H1 (cell line): ENCODE data around the gene RGS17. TPM values are rescaled to one million over a fixed set of nuclear protein-coding genes. Genes with fewer than 3 reads are reported as not detected.

Experiments used
- CTCF ChIA-PET: fragments of 300-600 bp; sonication (Branson Sonifier 250); formaldehyde crosslinking; loops from one replicate; lab custom pipeline; 2021; ENCODE audit not compliant: partially characterized antibody; lab: Charles Lee
- POLR2A ChIA-PET: fragments of 300-600 bp; sonication (Branson Sonifier 250); formaldehyde crosslinking; loops from one replicate; lab custom pipeline; 2021; ENCODE audit warnings: inconsistent platforms; ENCODE audit not compliant: partially characterized antibody; lab: Charles Lee
- DNase-seq, 2 experiments: peaks; one replicate each; pipeline versions ENCODE4 v3.0.0 to v3.0.0-alpha.2; 2010 to 2022; ENCODE audit warnings: low spot score in 2 of 2, low read depth in 1 of 2, mixed read lengths in 1 of 2
- FAIRE-seq: peaks from 2 replicates; lab custom pipeline; 2011; peaks lifted over from hg19 to GRCh38; lab: Jason Lieb, UNC
- H2AFZ ChIP-seq: 2 replicates; pipeline ENCODE4 v1.8.1; 2012; ENCODE audit warnings: low read length, inconsistent platforms
- H2AK5ac ChIP-seq: 2 replicates; pipeline ENCODE4 v1.6.1; 2013; ENCODE audit warnings: low read depth, low read length
- H2BK120ac ChIP-seq: replicated peaks from 2 replicates; pipeline ENCODE3; 2013; ENCODE audit warnings: low read depth, low read length, inconsistent platforms
- H2BK12ac ChIP-seq: 2 replicates; pipeline ENCODE4 v1.6.1; 2013; ENCODE audit warnings: low read depth, low read length
- H2BK15ac ChIP-seq: 2 replicates; pipeline ENCODE4 v1.6.1; 2013; ENCODE audit warnings: low read length
- H2BK20ac ChIP-seq: 2 replicates; pipeline ENCODE4 v1.6.1; 2013; ENCODE audit warnings: low read length
- H2BK5ac ChIP-seq: 2 replicates; pipeline ENCODE4 v1.6.1; 2013; ENCODE audit warnings: low read depth, low read length
- H3K14ac ChIP-seq: 2 replicates; pipeline ENCODE4 v1.6.1; 2013; ENCODE audit warnings: inconsistent platforms; ENCODE audit not compliant: insufficient read length
- H3K18ac ChIP-seq: 2 replicates; pipeline ENCODE4 v1.6.1; 2013; ENCODE audit warnings: low read length; ENCODE audit errors: extremely low read depth
- H3K23ac ChIP-seq: 2 replicates; pipeline ENCODE4 v1.6.1; 2013; ENCODE audit warnings: inconsistent platforms; ENCODE audit not compliant: insufficient read length
- H3K23me2 ChIP-seq: 2 replicates; pipeline ENCODE4 v1.6.1; 2013; ENCODE audit warnings: low read depth, low read length
- H3K27ac ChIP-seq: 2 replicates; pipeline ENCODE4 v1.6.1; 2011; ENCODE audit warnings: low read depth, low read length, inconsistent platforms
- H3K27me3 ChIP-seq, 4 experiments: replicated peaks in 1 of 4; 1 replicate in 1 of 4; 2 replicates in 3 of 4; pipeline versions ENCODE4 v1.6.1 to v1.8.1; 2011 to 2013; ENCODE audit warnings: low read length in 3 of 4, mild to moderate bottlenecking in 3 of 4, inconsistent platforms in 2 of 4, mixed read lengths in 2 of 4, moderate library complexity in 1 of 4; ENCODE audit not compliant: control insufficient read depth in 3 of 4, insufficient read depth in 3 of 4; ENCODE audit errors: extremely low read depth in 1 of 4
- H3K36me3 ChIP-seq, 4 experiments: 2 replicates each; pipeline versions ENCODE4 v1.6.1 to v1.8.1; 2011 to 2013; ENCODE audit warnings: mild to moderate bottlenecking in 4 of 4, low read length in 3 of 4, moderate library complexity in 2 of 4, control low read depth in 1 of 4, inconsistent platforms in 1 of 4; ENCODE audit not compliant: insufficient read depth in 4 of 4, control insufficient read depth in 2 of 4
- H3K4ac ChIP-seq: replicated peaks from 2 replicates; pipeline ENCODE3; 2013; ENCODE audit warnings: low read length, low read depth, mixed read lengths, inconsistent platforms; ENCODE audit not compliant: insufficient read length
- H3K4me1 ChIP-seq, 4 experiments: replicated peaks in 1 of 4; 1 replicate in 1 of 4; 2 replicates in 3 of 4; pipeline versions ENCODE4 v1.6.1 to v1.8.1; 2011 to 2013; ENCODE audit warnings: low read length in 3 of 4, inconsistent platforms in 2 of 4, mixed read lengths in 1 of 4; ENCODE audit not compliant: insufficient read depth in 4 of 4, control insufficient read depth in 3 of 4
- H3K4me2 ChIP-seq, 2 experiments: 2 replicates each; pipeline versions ENCODE4 v1.6.1 to v1.8.1; 2011 to 2013; ENCODE audit warnings: low read depth in 2 of 2, low read length in 2 of 2, control low read depth in 1 of 2, inconsistent platforms in 1 of 2, mild to moderate bottlenecking in 1 of 2; ENCODE audit not compliant: insufficient read depth in 1 of 2
- H3K4me3 ChIP-seq, 4 experiments: fragments of 200-600, 300-600 bp in 1 of 4; sonication (generic), shearing (Covaris generic), sonication (Bioruptor Twin) in 1 of 4; 2 replicates each; pipeline versions ENCODE4 v1.5.1 to v1.8.1; 2011 to 2016; ENCODE audit warnings: low read length in 4 of 4, low read depth in 3 of 4, control low read depth in 2 of 4, inconsistent platforms in 2 of 4, mild to moderate bottlenecking in 2 of 4, mixed read lengths in 1 of 4, moderate library complexity in 1 of 4; ENCODE audit not compliant: insufficient read depth in 2 of 4; ENCODE audit errors: extremely low read depth in 1 of 4
- H3K56ac ChIP-seq: replicated peaks from 2 replicates; pipeline ENCODE3; 2013; ENCODE audit warnings: low read depth, mild to moderate bottlenecking, mixed read lengths, low read length, inconsistent platforms; ENCODE audit not compliant: insufficient read length
- H3K79me1 ChIP-seq: 2 replicates; pipeline ENCODE4 v1.6.1; 2013; ENCODE audit warnings: low read depth, low read length, control low read depth
- H3K79me2 ChIP-seq, 2 experiments: 2 replicates each; pipeline versions ENCODE4 v1.6.1 to v1.8.1; 2012 to 2013; ENCODE audit warnings: low read length in 2 of 2, mild to moderate bottlenecking in 2 of 2, inconsistent platforms in 1 of 2; ENCODE audit not compliant: insufficient read depth in 2 of 2, control insufficient read depth in 1 of 2
- H3K9ac ChIP-seq, 4 experiments: replicated peaks in 1 of 4; 1 replicate in 1 of 4; 2 replicates in 3 of 4; pipeline versions ENCODE4 v1.6.1 to v1.8.1; 2011 to 2013; ENCODE audit warnings: low read depth in 3 of 4, low read length in 3 of 4, control low read depth in 2 of 4, mild to moderate bottlenecking in 2 of 4, moderate library complexity in 2 of 4, inconsistent platforms in 1 of 4; ENCODE audit errors: extremely low read depth in 1 of 4
- H3K9me3 ChIP-seq, 2 experiments: 2 replicates each; pipeline versions ENCODE4 v1.6.1 to v1.8.1; 2012 to 2013; ENCODE audit warnings: mild to moderate bottlenecking in 2 of 2, moderate library complexity in 2 of 2, control low read depth in 1 of 2, inconsistent platforms in 1 of 2, low read depth in 1 of 2, low read length in 1 of 2, mixed read lengths in 1 of 2; ENCODE audit not compliant: insufficient read depth in 2 of 2
- H4K20me1 ChIP-seq, 2 experiments: replicated peaks in 1 of 2; 2 replicates each; pipeline versions ENCODE3 to v1.8.1; 2011 to 2013; ENCODE audit warnings: inconsistent platforms in 2 of 2, low read length in 2 of 2, mild to moderate bottlenecking in 1 of 2; ENCODE audit not compliant: insufficient read depth in 2 of 2, control insufficient read depth in 1 of 2
- H4K5ac ChIP-seq: 2 replicates; pipeline ENCODE4 v1.6.1; 2013; ENCODE audit warnings: low read length, low read depth, mixed read lengths, inconsistent platforms; ENCODE audit not compliant: insufficient read length
- H4K8ac ChIP-seq: 2 replicates; pipeline ENCODE4 v1.8.0; 2013; ENCODE audit warnings: mild to moderate bottlenecking, moderate library complexity, low read length, inconsistent platforms; ENCODE audit not compliant: insufficient read depth; ENCODE audit errors: extremely low read depth
- H4K91ac ChIP-seq: replicated peaks from 2 replicates; pipeline ENCODE3; 2013; ENCODE audit warnings: low read length, mixed read lengths, inconsistent platforms; ENCODE audit not compliant: insufficient read length
- BCL11A ChIP-seq, 2 experiments: IDR thresholded peaks; one replicate each; pipeline ENCODE4 v1.6.1; 2011; ENCODE audit warnings: low read depth in 2 of 2, low read length in 2 of 2, mild to moderate bottlenecking in 2 of 2
- CREB1 ChIP-seq: IDR thresholded peaks from 2 replicates; pipeline ENCODE4 v1.6.1; 2012; ENCODE audit warnings: inconsistent platforms
- CTBP2 ChIP-seq: IDR thresholded peaks from 2 replicates; pipeline ENCODE4 v1.7.0; 2011; ENCODE audit warnings: borderline replicate concordance, mild to moderate bottlenecking, moderate library complexity, mixed read lengths, low read length; ENCODE audit not compliant: insufficient read depth, insufficient read length
- EZH2 ChIP-seq: fragments of 200-600 bp; sonication (generic); IDR thresholded peaks from 2 replicates; pipeline ENCODE4 v1.7.1; 2012; ENCODE audit warnings: low read depth, mild to moderate bottlenecking, moderate library complexity, low read length, inconsistent platforms; ENCODE audit not compliant: severe bottlenecking
- HDAC6 ChIP-seq: IDR thresholded peaks from one replicate; pipeline ENCODE4 v1.7.1; 2012; ENCODE audit warnings: low read depth, mild to moderate bottlenecking, inconsistent platforms, low read length, moderate library complexity
- KDM1A ChIP-seq: fragments of 200-600, 300-600 bp; sonication (generic); IDR thresholded peaks from 2 replicates; pipeline ENCODE4 v1.7.1; 2016; ENCODE audit warnings: mild to moderate bottlenecking, low read length, borderline replicate concordance
- MAFK ChIP-seq: IDR thresholded peaks from 2 replicates; pipeline ENCODE4 v1.6.1; 2012; ENCODE audit warnings: low read depth, mild to moderate bottlenecking, improper control_type of control experiment, low read length
- POLR2A ChIP-seq, 2 experiments: IDR thresholded peaks; 1 replicate in 1 of 2; 2 replicates in 1 of 2; pipeline ENCODE4 v1.6.1; 2011; ENCODE audit warnings: low read depth in 2 of 2, low read length in 2 of 2, mild to moderate bottlenecking in 2 of 2; ENCODE audit errors: control extremely low read depth in 1 of 2
- SIX5 ChIP-seq: IDR thresholded peaks from 2 replicates; pipeline ENCODE4 v1.6.1; 2011; ENCODE audit warnings: mild to moderate bottlenecking, low read depth, low read length
- SRF ChIP-seq: IDR thresholded peaks from 2 replicates; pipeline ENCODE4 v1.6.1; 2011; ENCODE audit warnings: mild to moderate bottlenecking, low read depth, low read length, moderate library complexity
- TAF7 ChIP-seq: optimal IDR thresholded peaks from 2 replicates; pipeline ENCODE3; 2011; ENCODE audit warnings: low read depth, mild to moderate bottlenecking, inconsistent platforms, low read length, moderate library complexity, borderline replicate concordance
- TCF12 ChIP-seq: IDR thresholded peaks from 2 replicates; pipeline ENCODE4 v1.6.1; 2011; ENCODE audit warnings: low read depth, mild to moderate bottlenecking, low read length
- ZNF274 ChIP-seq: IDR thresholded peaks from 2 replicates; pipeline ENCODE4 v1.7.0; 2012; ENCODE audit warnings: low read length, borderline replicate concordance; ENCODE audit errors: extremely low read depth
- polyA plus RNA-seq, 7 experiments: library from polyadenylated mRNA; depleted of rRNA in 3 of 7; stranded (reverse) in 5 of 7; unstranded in 2 of 7; fragments of >200 nt in 5 of 7; fragments of 200-250 nt in 2 of 7; gene quantifications; 1 replicate in 5 of 7; 2 replicates in 1 of 7; 4 replicates in 1 of 7; pipeline versions ENCODE4 v1.2.1 to v1.2.3, GENCODE V29; 2011 to 2013; ENCODE audit warnings: missing spikeins in 2 of 7, mixed read lengths in 2 of 7
- total RNA-seq: library from RNA; stranded (reverse); fragmentation: NEBNext Ultra II Directional; extraction: Animal tissue kit (Norgen Biotek cat#: 25700); gene quantifications from 2 replicates; pipeline ENCODE4 v1.2.1, GENCODE V29; 2021
- TF ChIP-seq, protein P1 (sequence below): IDR thresholded peaks from 2 replicates; pipeline ENCODE4 v1.6.1; 2011; ENCODE audit warnings: low read length, improper control_type of control experiment
- TF ChIP-seq, protein P2 (sequence below): IDR thresholded peaks from 2 replicates; pipeline ENCODE4 v1.6.1; 2012; ENCODE audit warnings: inconsistent platforms

RGS17 gene
- total and polyA plus RNA-seq, 2 of the 8 experiments (the other 6 are each of a cell fraction or from before 2014, with no cell fraction given): 2.0 to 12.2 TPM

DNA sequence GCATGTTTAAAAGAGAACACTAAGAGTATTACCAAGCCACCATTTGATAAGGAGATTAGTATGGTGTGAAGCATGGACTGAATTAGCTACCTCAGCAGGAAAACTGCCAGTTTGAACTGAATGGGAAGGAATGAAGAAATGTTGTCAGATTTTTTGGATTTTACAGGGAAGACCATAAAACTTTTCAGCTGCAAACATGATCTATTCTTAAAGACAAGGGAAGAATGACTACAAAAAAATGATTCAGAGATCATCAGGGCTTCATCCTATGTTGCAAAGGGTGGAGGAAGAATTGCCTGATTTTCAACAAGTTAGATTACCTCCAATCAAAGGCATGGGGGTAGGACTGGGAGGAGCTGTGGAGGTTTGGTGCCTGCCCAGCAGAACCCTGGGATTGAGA is 79.3 kb downstream of the RGS17 start:
- DNase-seq (no peak), FAIRE-seq (no peak)
- H3K27me3 ChIP-seq: no peaks in the 10 kb centered on the region
- H2BK5ac ChIP-seq: no peak overlapping the region
- H3K9me3 ChIP-seq: no peaks in the 10 kb centered on the region
- 0 out of 2 replicates have a peak, but pooled peaks cover 2% of the 10 kb centered on the region for H3K79me1 ChIP-seq
- no peak overlapping the region for H2BK15ac ChIP-seq
- no peak overlapping the region for H2AFZ ChIP-seq
- H3K27ac ChIP-seq: no peak overlapping the region
- H3K18ac ChIP-seq: no peak overlapping the region
- H2AK5ac ChIP-seq: no peak overlapping the region
- no peaks in the 10 kb centered on the region for H4K20me1 ChIP-seq
- no peak overlapping the region for H3K4me3 ChIP-seq
- H3K36me3 ChIP-seq: no peaks in the 10 kb centered on the region
- no peak overlapping the region for H3K4ac ChIP-seq
- H3K79me2 ChIP-seq: no peaks in the 10 kb centered on the region
- no peak overlapping the region for H4K8ac ChIP-seq
- no peaks in the 10 kb centered on the region; the same call in 1 of the 2 replicates for H3K23me2 ChIP-seq
- H2BK12ac ChIP-seq: no peak overlapping the region
- H3K9ac ChIP-seq: no peak overlapping the region
- no peak overlapping the region for H3K56ac ChIP-seq
- POLR2A ChIA-PET: no interaction called here
- peaks cover 0 to 3% (median 0%) of the 10 kb centered on the region in 4 experiments; a peak in 1 of 7 replicates for H3K4me1 ChIP-seq
- H2BK120ac ChIP-seq: no peak overlapping the region
- no peak overlapping the region for H2BK20ac ChIP-seq
- no peak overlapping the region for H3K14ac ChIP-seq
- no peak overlapping the region for H4K5ac ChIP-seq
- CTCF ChIA-PET: interaction anchor here (0.7 to 1.9 kb wide), 3 partner anchors 8 to 55 kb away, joined by 3 to 5 read pairs (median 4); no protein-coding TSS in a partner anchor
- H4K91ac ChIP-seq: no peak overlapping the region
- H3K4me2 ChIP-seq: no peak overlapping the region
- no peak overlapping the region for H3K23ac ChIP-seq
- TF ChIP-seq HDAC6 (no peak), TAF7 (no peak), CTBP2 (no peak), SRF (no peak), KDM1A (no peak), TCF12 (no peak), MAFK (no peak), POLR2A (IDR thresholded peaks at IDR 0.05; ENCODE audit: control extremely low read depth in 1 of 2, low read depth in 2 of 2, low read length in 2 of 2) (no peak), BCL11A (IDR thresholded peaks at IDR 0.05; ENCODE audit: low read depth in 2 of 2, low read length in 2 of 2) (no peak), ZNF274 (no peak), SIX5 (no peak), EZH2 (no peak), CREB1 (no peak)
- TF ChIP-seq, protein P1, sequence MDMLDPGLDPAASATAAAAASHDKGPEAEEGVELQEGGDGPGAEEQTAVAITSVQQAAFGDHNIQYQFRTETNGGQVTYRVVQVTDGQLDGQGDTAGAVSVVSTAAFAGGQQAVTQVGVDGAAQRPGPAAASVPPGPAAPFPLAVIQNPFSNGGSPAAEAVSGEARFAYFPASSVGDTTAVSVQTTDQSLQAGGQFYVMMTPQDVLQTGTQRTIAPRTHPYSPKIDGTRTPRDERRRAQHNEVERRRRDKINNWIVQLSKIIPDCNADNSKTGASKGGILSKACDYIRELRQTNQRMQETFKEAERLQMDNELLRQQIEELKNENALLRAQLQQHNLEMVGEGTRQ: no peak
- TF ChIP-seq, protein P2, sequence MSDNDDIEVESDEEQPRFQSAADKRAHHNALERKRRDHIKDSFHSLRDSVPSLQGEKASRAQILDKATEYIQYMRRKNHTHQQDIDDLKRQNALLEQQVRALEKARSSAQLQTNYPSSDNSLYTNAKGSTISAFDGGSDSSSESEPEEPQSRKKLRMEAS: no peak
